SK-N-SH (cell line): ENCODE data around the gene MALAT1. TPM values are rescaled to one million over a fixed set of nuclear protein-coding genes. Genes with fewer than 3 reads are reported as not detected.
A peak's percentile ranks its signal among the peaks of the same experiment; 100 is the strongest.

Source experiments
- CTCF ChIA-PET: fragments of 300-600, 350-600 bp; formaldehyde crosslinking; extraction: SDS; loops from one replicate; lab custom pipeline; 2021; lab: Yijun Ruan, JAX
- POLR2A ChIA-PET: fragments of 350-600 bp; sonication (Branson Sonifier 250); formaldehyde crosslinking; extraction: SDS; loops from one replicate; lab custom pipeline; 2020; ENCODE audit warnings: antibody characterized with exemption, inconsistent platforms; lab: Yijun Ruan, JAX
- DNase-seq: peaks from one replicate; pipeline ENCODE4 v3.0.0; 2012
- H2AFZ ChIP-seq: fragments of 200-600 bp; sonication (generic); 2 replicates; pipeline ENCODE4 v1.8.1; 2016; ENCODE audit warnings: antibody characterized with exemption, mild to moderate bottlenecking, low read depth
- H3F3A ChIP-seq: fragments of 200-600 bp; sonication (generic); replicated peaks from 2 replicates; pipeline ENCODE3; 2016; ENCODE audit warnings: antibody characterized with exemption, mild to moderate bottlenecking; ENCODE audit not compliant: insufficient read depth
- H3K27ac ChIP-seq, 2 experiments: fragments of 200-500 bp in 1 of 2; fragments of 200-600 bp in 1 of 2; sonication (Bioruptor generic) in 1 of 2; sonication (generic), shearing (Covaris generic) in 1 of 2; 2 replicates each; pipeline versions ENCODE4 v1.5.1 to v1.6.1; 2014 to 2016; ENCODE audit warnings: low read depth in 2 of 2, inconsistent platforms in 1 of 2, low read length in 1 of 2, mild to moderate bottlenecking in 1 of 2, mixed read lengths in 1 of 2
- H3K27me3 ChIP-seq: fragments of 200-600 bp; sonication (generic), shearing (Covaris generic); 2 replicates; pipeline ENCODE4 v1.6.1; 2016; ENCODE audit warnings: mixed run types; ENCODE audit not compliant: insufficient read depth
- H3K36me3 ChIP-seq, 2 experiments: fragments of 200-500 bp in 1 of 2; fragments of 200-600 bp in 1 of 2; sonication (Bioruptor generic) in 1 of 2; sonication (generic) in 1 of 2; replicated peaks in 1 of 2; 2 replicates each; pipeline versions ENCODE3 to v1.5.1; 2014 to 2016; ENCODE audit warnings: low read length in 1 of 2, mild to moderate bottlenecking in 1 of 2; ENCODE audit not compliant: insufficient read depth in 2 of 2, control insufficient read depth in 1 of 2
- H3K4me1 ChIP-seq, 2 experiments: fragments of 200-500 bp in 1 of 2; fragments of 200-600 bp in 1 of 2; sonication (Bioruptor generic) in 1 of 2; sonication (generic), shearing (Covaris generic) in 1 of 2; 2 replicates each; pipeline versions ENCODE4 v1.5.1 to v1.6.1; 2014 to 2016; ENCODE audit warnings: low read depth in 1 of 2, low read length in 1 of 2, mixed run types in 1 of 2; ENCODE audit not compliant: insufficient read depth in 2 of 2, control insufficient read depth in 1 of 2
- H3K4me2 ChIP-seq: fragments of 200-600 bp; sonication (generic), shearing (Covaris generic); 2 replicates; pipeline ENCODE4 v1.6.1; 2017; ENCODE audit warnings: mixed run types
- H3K4me3 ChIP-seq, 2 experiments: fragments of 200-500 bp in 1 of 2; fragments of 200-600 bp in 1 of 2; sonication (Bioruptor generic) in 1 of 2; sonication (generic), shearing (Covaris generic) in 1 of 2; 2 replicates each; pipeline versions ENCODE4 v1.5.1 to v1.8.1; 2014 to 2016; ENCODE audit warnings: low read depth in 2 of 2, inconsistent platforms in 1 of 2, low read length in 1 of 2, mild to moderate bottlenecking in 1 of 2, mixed read lengths in 1 of 2, moderate library complexity in 1 of 2
- H3K79me2 ChIP-seq: fragments of 200-600 bp; sonication (generic); 2 replicates; pipeline ENCODE4 v1.8.1; 2017; ENCODE audit warnings: mild to moderate bottlenecking; ENCODE audit not compliant: insufficient read depth
- H3K9ac ChIP-seq: fragments of 200-600 bp; sonication (generic); 2 replicates; pipeline ENCODE4 v1.6.1; 2017; ENCODE audit warnings: mixed run types
- H3K9me2 ChIP-seq: fragments of 200-600 bp; sonication (generic); 2 replicates; pipeline ENCODE4 v1.6.1; 2017; ENCODE audit warnings: mixed run types
- H3K9me3 ChIP-seq: fragments of 200-600 bp; sonication (generic); 2 replicates; pipeline ENCODE4 v1.6.1; 2017; ENCODE audit warnings: mixed run types, mild to moderate bottlenecking, moderate library complexity
- H4K20me1 ChIP-seq: fragments of 200-600 bp; sonication (generic); 2 replicates; pipeline ENCODE4 v1.6.1; 2017; ENCODE audit warnings: mild to moderate bottlenecking, mixed run types; ENCODE audit not compliant: insufficient read depth
- CHD2 ChIP-seq: fragments of 150-350 bp; IDR thresholded peaks from 2 replicates; pipeline ENCODE4 v1.6.1; 2018; ENCODE audit warnings: low read length; ENCODE audit not compliant: partially characterized antibody
- ELF1 ChIP-seq: IDR thresholded peaks from 2 replicates; pipeline ENCODE4 v1.4.0; 2012
- FOSL2 ChIP-seq: IDR thresholded peaks from 2 replicates; pipeline ENCODE4 v1.4.0; 2012; ENCODE audit warnings: low read depth, mild to moderate bottlenecking, moderate library complexity, borderline replicate concordance
- GABPA ChIP-seq: IDR thresholded peaks from 2 replicates; pipeline ENCODE4 v1.4.0; 2012; ENCODE audit warnings: low read depth, mild to moderate bottlenecking
- GATA2 ChIP-seq: sonication (generic); formaldehyde crosslinking; IDR thresholded peaks from 2 replicates; pipeline ENCODE4 v1.5.0; 2020; ENCODE audit warnings: mild to moderate bottlenecking, missing genetic modification reagents
- IRF3 ChIP-seq: fragments of 150-350 bp; IDR thresholded peaks from 2 replicates; pipeline ENCODE4 v1.6.1; 2016; ENCODE audit warnings: mild to moderate bottlenecking, low read depth, low read length
- JUND ChIP-seq: IDR thresholded peaks from 2 replicates; pipeline ENCODE4 v1.4.0; 2012
- MEF2A ChIP-seq: IDR thresholded peaks from 2 replicates; pipeline ENCODE4 v1.4.0; 2012; ENCODE audit warnings: low read depth, borderline replicate concordance
- POLR2AphosphoS5 ChIP-seq: IDR thresholded peaks from 2 replicates; pipeline ENCODE4 v1.6.1; 2012; ENCODE audit warnings: low read depth, low read length
- RFX5 ChIP-seq: IDR thresholded peaks from 2 replicates; pipeline ENCODE4 v1.6.1; 2012; ENCODE audit warnings: mild to moderate bottlenecking, improper control_type of control experiment, low read length
- RXRA ChIP-seq: IDR thresholded peaks from 2 replicates; pipeline ENCODE4 v1.4.0; 2012; ENCODE audit warnings: low read depth, mild to moderate bottlenecking, borderline replicate concordance
- SIN3A ChIP-seq: IDR thresholded peaks from 2 replicates; pipeline ENCODE4 v1.6.1; 2012; ENCODE audit warnings: low read depth, mild to moderate bottlenecking, low read length, moderate library complexity, borderline replicate concordance
- SMC3 ChIP-seq: IDR thresholded peaks from 2 replicates; pipeline ENCODE4 v1.6.1; 2012; ENCODE audit warnings: low read depth, low read length, improper control_type of control experiment
- TCF12 ChIP-seq: IDR thresholded peaks from 2 replicates; pipeline ENCODE4 v1.4.0; 2012
- TEAD4 ChIP-seq: IDR thresholded peaks from 2 replicates; pipeline ENCODE4 v1.4.0; 2012; ENCODE audit warnings: mild to moderate bottlenecking, borderline replicate concordance; ENCODE audit not compliant: insufficient read depth
- USF1 ChIP-seq: IDR thresholded peaks from 2 replicates; pipeline ENCODE4 v1.4.0; 2012; ENCODE audit warnings: low read depth, borderline replicate concordance
- USF2 ChIP-seq: fragments of 150-350 bp; IDR thresholded peaks from 2 replicates; pipeline ENCODE4 v1.6.1; 2017; ENCODE audit warnings: antibody characterized with exemption, low read length, low read depth, borderline replicate concordance
- WGBS: methylation state at CpG from one replicate; pipeline ENCODE4 v1.1.6; 2017; ENCODE audit warnings: low lambda C conversion rate; 5-methylcytosine and 5-hydroxymethylcytosine counted together
- polyA plus RNA-seq, 3 experiments: library from polyadenylated mRNA; depleted of rRNA; stranded (reverse); fragments of >200 nt; gene quantifications; 2 replicates each; pipeline ENCODE4 v1.2.3, GENCODE V29; 2012
- TF ChIP-seq, protein P1 (sequence below): IDR thresholded peaks from 2 replicates; pipeline ENCODE4; 2012
- TF ChIP-seq, protein P2 (sequence below): IDR thresholded peaks from 2 replicates; pipeline ENCODE4 v1.4.0; 2012; ENCODE audit warnings: low read depth, borderline replicate concordance

MALAT1 gene
- polyA plus RNA-seq, 1 of the 3 experiments (the other 2 are of a cell fraction): 285 TPM

- ChIA-PET POLR2A (interaction anchor here (10.5 to 26.8 kb wide), 3 partner anchors 10 to 70 kb away, joined by 283 to 1027 read pairs (median 591); partner anchors contain the start of genes MALAT1 and NEAT1), CTCF (interaction anchor here (0.7 to 8.3 kb wide), 7 partner anchors 13 to 76 kb away, joined by 3 to 58 read pairs (median 4); partner anchors contain the start of gene NEAT1)
- Histone ChIP-seq H2AFZ (no peak overlapping the region), H3K4me1 (peaks cover 75 to 81% of the 10 kb centered on the region in 2 experiments), H3K9me2 (no peaks in the 10 kb centered on the region), H3K4me3 (peak overlapping the region in 1 of 2 experiments; percentile 18; a peak in 1 of 4 replicates), H3K9ac (peak overlapping the region; percentile 95)
- TF ChIP-seq RXRA (no peak), IRF3 (no peak), CHD2 (no peak), SMC3 (no peak), TEAD4 (no peak)
- TF ChIP-seq, all 33 proteins: peak for 0
- H3K79me2 ChIP-seq: peaks cover 78% of the 10 kb centered on the region
- no peaks in the 10 kb centered on the region for H3K9me3 ChIP-seq
- peaks cover 84% of the 10 kb centered on the region for H3F3A ChIP-seq
- no peaks in the 10 kb centered on the region for H4K20me1 ChIP-seq
- WGBS: 48% methylated on average over 4 of the region's 4 CpGs
- H3K27ac ChIP-seq: peak overlapping the region; percentile 88 to 100
- no peaks in the 10 kb centered on the region for H3K27me3 ChIP-seq
- H3K36me3 ChIP-seq: no peaks in the 10 kb centered on the region
- no peak for DNase-seq
- H3K4me2 ChIP-seq: peak overlapping the region; percentile 83
These were observed 6.5 kb upstream of the MALAT1 start for GRCh38 chr11:65492387-65492636.

- Histone ChIP-seq H3K4me3 (peak overlapping the region in 1 of 2 experiments; percentile 18; a peak in 2 of 4 replicates), H3K4me2 (peak overlapping the region; percentile 83), H3K9ac (peak overlapping the region; percentile 95), H3K36me3 (no peaks in the 10 kb centered on the region), H3K9me3 (no peaks in the 10 kb centered on the region), H3K27ac (peak overlapping the region; percentile 88 to 100), H3K79me2 (peaks cover 80% of the 10 kb centered on the region), H3K27me3 (no peaks in the 10 kb centered on the region), H4K20me1 (no peaks in the 10 kb centered on the region), H3F3A (peaks cover 84% of the 10 kb centered on the region), H2AFZ (no peak overlapping the region), H3K9me2 (no peaks in the 10 kb centered on the region), H3K4me1 (peaks cover 74 to 80% of the 10 kb centered on the region in 2 experiments)
- DNase-seq: no peak
- WGBS: 23% methylated on average over 6 of the region's 6 CpGs
- ChIA-PET POLR2A (interaction anchor here (10.5 to 26.8 kb wide), 3 partner anchors 10 to 70 kb away, joined by 283 to 1027 read pairs (median 591); partner anchors contain the start of genes MALAT1 and NEAT1), CTCF (interaction anchor here (1.5 to 8.3 kb wide), 6 partner anchors 15 to 77 kb away, joined by 3 to 58 read pairs (median 6); partner anchors contain the start of gene NEAT1)
- TF ChIP-seq USF2: no peak
- TF ChIP-seq IRF3: no peak
- TF ChIP-seq TCF12: peak; percentile 39; the same call in 1 of the 2 replicates
- no peak for TF ChIP-seq TEAD4
- TF ChIP-seq USF1: no peak
- TF ChIP-seq GABPA: no peak
- no peak for TF ChIP-seq RFX5
- TF ChIP-seq, protein P1, sequence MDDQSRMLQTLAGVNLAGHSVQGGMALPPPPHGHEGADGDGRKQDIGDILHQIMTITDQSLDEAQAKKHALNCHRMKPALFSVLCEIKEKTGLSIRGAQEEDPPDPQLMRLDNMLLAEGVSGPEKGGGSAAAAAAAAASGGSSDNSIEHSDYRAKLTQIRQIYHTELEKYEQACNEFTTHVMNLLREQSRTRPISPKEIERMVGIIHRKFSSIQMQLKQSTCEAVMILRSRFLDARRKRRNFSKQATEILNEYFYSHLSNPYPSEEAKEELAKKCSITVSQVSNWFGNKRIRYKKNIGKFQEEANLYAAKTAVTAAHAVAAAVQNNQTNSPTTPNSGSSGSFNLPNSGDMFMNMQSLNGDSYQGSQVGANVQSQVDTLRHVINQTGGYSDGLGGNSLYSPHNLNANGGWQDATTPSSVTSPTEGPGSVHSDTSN: peak; percentile 58
- TF ChIP-seq FOSL2: peak; percentile 37; the same call in 1 of the 2 replicates
- TF ChIP-seq MEF2A: no peak
- TF ChIP-seq JUND: peak; percentile 31; the same call in 1 of the 2 replicates
- TF ChIP-seq, protein P2, sequence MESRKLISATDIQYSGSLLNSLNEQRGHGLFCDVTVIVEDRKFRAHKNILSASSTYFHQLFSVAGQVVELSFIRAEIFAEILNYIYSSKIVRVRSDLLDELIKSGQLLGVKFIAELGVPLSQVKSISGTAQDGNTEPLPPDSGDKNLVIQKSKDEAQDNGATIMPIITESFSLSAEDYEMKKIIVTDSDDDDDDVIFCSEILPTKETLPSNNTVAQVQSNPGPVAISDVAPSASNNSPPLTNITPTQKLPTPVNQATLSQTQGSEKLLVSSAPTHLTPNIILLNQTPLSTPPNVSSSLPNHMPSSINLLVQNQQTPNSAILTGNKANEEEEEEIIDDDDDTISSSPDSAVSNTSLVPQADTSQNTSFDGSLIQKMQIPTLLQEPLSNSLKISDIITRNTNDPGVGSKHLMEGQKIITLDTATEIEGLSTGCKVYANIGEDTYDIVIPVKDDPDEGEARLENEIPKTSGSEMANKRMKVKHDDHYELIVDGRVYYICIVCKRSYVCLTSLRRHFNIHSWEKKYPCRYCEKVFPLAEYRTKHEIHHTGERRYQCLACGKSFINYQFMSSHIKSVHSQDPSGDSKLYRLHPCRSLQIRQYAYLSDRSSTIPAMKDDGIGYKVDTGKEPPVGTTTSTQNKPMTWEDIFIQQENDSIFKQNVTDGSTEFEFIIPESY: no peak
- TF ChIP-seq SIN3A: no peak
- no peak for TF ChIP-seq GATA2 (CRISPR knock-in tag)
- TF ChIP-seq ELF1: peak; percentile 84
- peak; percentile 38; the same call in 1 of the 2 replicates for TF ChIP-seq POLR2AphosphoS5
These were observed 6.0 kb upstream of the MALAT1 start for GRCh38 chr11:65492637-65493366.
